Body of pancreas (tissue), 4 donors: Measurements from ENCODE around the gene GTF2F2.

Source experiments
- POLR2A ChIP-seq, 3 donors: fragments of 450-650 bp; IDR thresholded peaks; one replicate each; pipeline ENCODE4 v1.6.1; 2016; ENCODE audit warnings: antibody characterized with exemption in 3 of 3, mild to moderate bottlenecking in 2 of 3
- TF ChIP-seq, protein P1 (sequence below), 7 experiments: fragments of 450-650 bp in 4 of 7; fragments of 200-600 bp in 3 of 7; sonication (generic) in 3 of 7; IDR thresholded peaks; one replicate each; pipeline ENCODE4 v1.5.1; 2016 to 2019; ENCODE audit warnings: antibody characterized with exemption in 7 of 7

DNA sequence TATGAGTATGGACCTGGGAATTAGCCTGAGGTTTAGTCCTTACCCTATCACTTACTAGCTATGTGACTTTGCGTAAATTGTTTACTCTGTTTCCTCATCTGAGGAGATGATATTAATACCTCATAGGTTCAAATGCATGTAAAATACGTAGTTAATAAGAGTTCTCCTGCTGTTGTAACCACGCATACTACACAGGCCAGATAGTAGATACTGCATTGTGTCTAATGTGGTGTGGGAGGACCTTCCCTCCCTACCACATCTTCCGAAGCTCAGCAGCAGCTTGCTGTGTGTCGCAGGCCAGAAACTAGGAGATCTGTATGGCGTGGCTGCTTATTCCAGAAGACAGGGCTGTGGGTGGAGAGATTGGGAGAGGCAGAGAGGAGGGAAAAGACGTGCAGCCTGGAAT is 23.0 kb downstream of the GTF2F2 start:
- TF ChIP-seq, protein P1, sequence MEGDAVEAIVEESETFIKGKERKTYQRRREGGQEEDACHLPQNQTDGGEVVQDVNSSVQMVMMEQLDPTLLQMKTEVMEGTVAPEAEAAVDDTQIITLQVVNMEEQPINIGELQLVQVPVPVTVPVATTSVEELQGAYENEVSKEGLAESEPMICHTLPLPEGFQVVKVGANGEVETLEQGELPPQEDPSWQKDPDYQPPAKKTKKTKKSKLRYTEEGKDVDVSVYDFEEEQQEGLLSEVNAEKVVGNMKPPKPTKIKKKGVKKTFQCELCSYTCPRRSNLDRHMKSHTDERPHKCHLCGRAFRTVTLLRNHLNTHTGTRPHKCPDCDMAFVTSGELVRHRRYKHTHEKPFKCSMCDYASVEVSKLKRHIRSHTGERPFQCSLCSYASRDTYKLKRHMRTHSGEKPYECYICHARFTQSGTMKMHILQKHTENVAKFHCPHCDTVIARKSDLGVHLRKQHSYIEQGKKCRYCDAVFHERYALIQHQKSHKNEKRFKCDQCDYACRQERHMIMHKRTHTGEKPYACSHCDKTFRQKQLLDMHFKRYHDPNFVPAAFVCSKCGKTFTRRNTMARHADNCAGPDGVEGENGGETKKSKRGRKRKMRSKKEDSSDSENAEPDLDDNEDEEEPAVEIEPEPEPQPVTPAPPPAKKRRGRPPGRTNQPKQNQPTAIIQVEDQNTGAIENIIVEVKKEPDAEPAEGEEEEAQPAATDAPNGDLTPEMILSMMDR (IDR thresholded peaks at IDR 0.05): no peak
- TF ChIP-seq POLR2A (IDR thresholded peaks at IDR 0.05): no peak
